ENCODE data around the gene RCC2.

GRCh38 chr1:17437260-17437579 lies 2.3 kb downstream of the RCC2 start:
- TF ChIP-seq YY1 (IDR thresholded peaks at IDR 0.05; ENCODE audit: insufficient read depth, insufficient read length) (no peak), SUZ12 (IDR thresholded peaks at IDR 0.05; ENCODE audit: extremely low read depth, insufficient read depth, insufficient read length) (no peak), ZNF274 (IDR thresholded peaks at IDR 0.05; ENCODE audit: low read depth, low read length) (no peak)
